ENCODE results near the gene HAPLN1.

The HAPLN1 gene

DNA sequence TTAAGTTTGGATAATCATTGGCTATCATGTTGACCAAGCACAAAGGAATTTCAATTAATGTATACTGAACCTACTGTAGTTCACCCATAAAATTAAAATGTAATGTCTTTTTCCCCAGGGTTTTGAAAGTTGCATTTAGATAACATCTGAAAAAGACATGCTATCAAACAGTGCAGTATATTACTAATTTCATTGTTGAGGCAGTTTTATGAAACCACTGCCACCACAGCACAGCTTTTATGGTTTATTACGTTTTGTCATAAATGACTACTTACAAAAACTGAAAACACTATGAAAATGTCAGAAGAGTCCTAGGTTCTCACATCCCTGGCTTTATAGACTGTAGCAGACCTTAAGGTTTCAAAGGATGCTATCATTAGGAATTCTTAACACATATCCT, 32.0 kb upstream of the HAPLN1 start:
- Histone ChIP-seq H3K9ac (ENCODE audit: low read depth, low read length, poor library complexity) (no peak overlapping the region), H2BK15ac (ENCODE audit: low read length) (no peak overlapping the region), H3K23ac (ENCODE audit: low read depth, low read length, poor library complexity) (no peak overlapping the region), H3K4me1 (ENCODE audit: control insufficient read depth in 2 of 2, insufficient read depth in 1 of 2, low read depth in 1 of 2, low read length in 2 of 2) (no peaks in the 10 kb centered on the region), H4K91ac (ENCODE audit: low read depth, low read length, poor library complexity) (no peak overlapping the region), H3K27me3 (ENCODE audit: control insufficient read depth in 3 of 3, insufficient read depth in 3 of 3, low read depth in 1 of 3, low read length in 3 of 3) (no peaks in the 10 kb centered on the region), H3K36me3 (replicated peaks in 1 of 2; ENCODE audit: control insufficient read depth in 2 of 2, insufficient read depth in 2 of 2, low read length in 2 of 2) (peaks cover 0 to 1% of the 10 kb centered on the region in 2 donors), H2AFZ (ENCODE audit: low read length) (no peak overlapping the region), H2BK5ac (ENCODE audit: low read length) (no peak overlapping the region), H3K79me1 (ENCODE audit: low read depth, low read length) (no peaks in the 10 kb centered on the region), H2AK5ac (ENCODE audit: low read depth, low read length) (no peak overlapping the region), H4K8ac (ENCODE audit: low read depth, low read length) (no peak overlapping the region), H2BK12ac (ENCODE audit: low read length) (no peak overlapping the region), H3K14ac (ENCODE audit: low read length) (no peak overlapping the region), H2BK120ac (ENCODE audit: low read depth, low read length) (no peak overlapping the region), H3K4ac (ENCODE audit: low read length) (no peak overlapping the region), H3K4me2 (ENCODE audit: insufficient read depth, low read length, poor library complexity, severe bottlenecking) (no peak overlapping the region), H3K4me3 (ENCODE audit: low read length in 2 of 2) (no peak overlapping the region), H3K9me3 (replicated peaks in 1 of 2; ENCODE audit: control insufficient read depth in 2 of 2, insufficient read depth in 1 of 2, low read depth in 1 of 2, low read length in 2 of 2) (peaks cover 0 to 1% of the 10 kb centered on the region in 2 donors), H3K27ac (replicated peaks; ENCODE audit: low read length) (no peak overlapping the region), H3K18ac (ENCODE audit: low read length) (no peak overlapping the region)
- no CpG with 5 or more reads among the region's 1 CpG for WGBS, 2 donors (ENCODE audit: extremely low coverage in 2 of 2, insufficient read length in 2 of 2, insufficient replicate concordance in 1 of 2)
- DNase-seq (ENCODE audit: low spot score), result no peak

DNA sequence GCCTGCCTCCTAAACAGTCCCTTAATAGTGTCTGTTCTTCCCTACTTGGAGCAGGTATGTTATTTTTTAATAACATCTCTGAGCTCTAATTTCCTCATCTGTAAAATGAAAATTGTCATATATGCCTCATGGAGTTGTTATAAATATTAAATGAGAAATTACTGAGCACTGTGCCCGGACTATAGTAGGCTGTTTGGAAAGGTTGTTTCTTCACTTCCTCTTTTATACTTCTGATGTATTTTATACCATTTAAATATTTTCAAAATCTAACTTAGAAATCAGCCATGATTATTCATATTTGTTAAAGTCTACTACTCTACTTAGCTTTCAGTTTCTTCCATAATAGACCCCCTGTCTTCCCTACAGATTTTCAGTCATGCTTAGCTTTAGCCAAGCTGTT, 30.5 kb upstream of the HAPLN1 start:
- Histone ChIP-seq H3K79me1 (ENCODE audit: low read depth, low read length) (no peaks in the 10 kb centered on the region), H2BK12ac (ENCODE audit: low read length) (no peak overlapping the region), H2AK5ac (ENCODE audit: low read depth, low read length) (no peak overlapping the region), H3K4me2 (ENCODE audit: insufficient read depth, low read length, poor library complexity, severe bottlenecking) (no peak overlapping the region), H3K27ac (replicated peaks; ENCODE audit: low read length) (no peak overlapping the region), H2AFZ (ENCODE audit: low read length) (no peak overlapping the region), H3K23ac (ENCODE audit: low read depth, low read length, poor library complexity) (no peak overlapping the region), H3K4me1 (ENCODE audit: control insufficient read depth in 2 of 2, insufficient read depth in 1 of 2, low read depth in 1 of 2, low read length in 2 of 2) (no peaks in the 10 kb centered on the region), H3K18ac (ENCODE audit: low read length) (no peak overlapping the region), H3K36me3 (replicated peaks in 1 of 2; ENCODE audit: control insufficient read depth in 2 of 2, insufficient read depth in 2 of 2, low read length in 2 of 2) (peaks cover 0 to 1% of the 10 kb centered on the region in 2 donors), H3K9ac (ENCODE audit: low read depth, low read length, poor library complexity) (no peak overlapping the region), H3K9me3 (replicated peaks in 1 of 2; ENCODE audit: control insufficient read depth in 2 of 2, insufficient read depth in 1 of 2, low read depth in 1 of 2, low read length in 2 of 2) (peaks cover 0 to 1% of the 10 kb centered on the region in 2 donors), H3K4ac (ENCODE audit: low read length) (no peak overlapping the region), H2BK5ac (ENCODE audit: low read length) (no peak overlapping the region), H2BK120ac (ENCODE audit: low read depth, low read length) (no peak overlapping the region), H3K27me3 (ENCODE audit: control insufficient read depth in 3 of 3, insufficient read depth in 3 of 3, low read depth in 1 of 3, low read length in 3 of 3) (no peaks in the 10 kb centered on the region), H3K4me3 (ENCODE audit: low read length in 2 of 2) (no peak overlapping the region), H3K14ac (ENCODE audit: low read length) (no peak overlapping the region), H4K8ac (ENCODE audit: low read depth, low read length) (no peak overlapping the region), H2BK15ac (ENCODE audit: low read length) (no peak overlapping the region), H4K91ac (ENCODE audit: low read depth, low read length, poor library complexity) (no peak overlapping the region)
- WGBS, 2 donors (ENCODE audit: extremely low coverage in 2 of 2, insufficient read length in 2 of 2, insufficient replicate concordance in 1 of 2), result no CpG with 5 or more reads among the region's 1 CpG
- DNase-seq (ENCODE audit: low spot score), result no peak

DNA sequence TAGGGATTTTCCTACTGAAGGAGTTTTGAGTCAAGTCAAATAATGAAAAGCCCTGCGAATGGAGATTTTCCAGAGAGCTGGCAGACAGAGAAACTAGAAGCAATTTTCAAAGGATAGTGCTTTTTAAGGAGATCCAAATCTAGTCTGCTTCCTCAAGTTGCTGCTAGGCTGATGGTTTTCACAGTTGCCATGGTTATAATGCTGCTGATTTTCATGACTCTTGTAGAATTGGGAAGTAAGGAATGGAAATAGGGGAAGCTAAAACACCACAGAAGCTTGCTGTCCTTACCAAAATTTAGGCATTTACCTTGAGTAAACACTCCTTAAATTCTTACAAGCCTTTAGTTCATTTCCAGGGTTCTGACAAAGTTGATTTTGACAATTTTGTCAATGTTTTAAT, 30.1 kb upstream of the HAPLN1 start:
- Histone ChIP-seq H3K4me1 (ENCODE audit: control insufficient read depth in 2 of 2, insufficient read depth in 1 of 2, low read depth in 1 of 2, low read length in 2 of 2) (no peaks in the 10 kb centered on the region), H3K4ac (ENCODE audit: low read length) (no peak overlapping the region), H3K4me3 (ENCODE audit: low read length in 2 of 2) (no peak overlapping the region), H3K9me3 (replicated peaks in 1 of 2; ENCODE audit: control insufficient read depth in 2 of 2, insufficient read depth in 1 of 2, low read depth in 1 of 2, low read length in 2 of 2) (peaks cover 0 to 1% of the 10 kb centered on the region in 2 donors), H3K79me1 (ENCODE audit: low read depth, low read length) (no peaks in the 10 kb centered on the region), H3K9ac (ENCODE audit: low read depth, low read length, poor library complexity) (no peak overlapping the region), H2BK15ac (ENCODE audit: low read length) (no peak overlapping the region), H3K18ac (ENCODE audit: low read length) (no peak overlapping the region), H2AK5ac (ENCODE audit: low read depth, low read length) (no peak overlapping the region), H4K8ac (ENCODE audit: low read depth, low read length) (no peak overlapping the region), H2BK12ac (ENCODE audit: low read length) (no peak overlapping the region), H4K91ac (ENCODE audit: low read depth, low read length, poor library complexity) (no peak overlapping the region), H2BK120ac (ENCODE audit: low read depth, low read length) (no peak overlapping the region), H2AFZ (ENCODE audit: low read length) (no peak overlapping the region), H3K4me2 (ENCODE audit: insufficient read depth, low read length, poor library complexity, severe bottlenecking) (no peak overlapping the region), H3K36me3 (replicated peaks in 1 of 2; ENCODE audit: control insufficient read depth in 2 of 2, insufficient read depth in 2 of 2, low read length in 2 of 2) (peaks cover 0 to 1% of the 10 kb centered on the region in 2 donors), H3K27ac (replicated peaks; ENCODE audit: low read length) (no peak overlapping the region), H3K23ac (ENCODE audit: low read depth, low read length, poor library complexity) (no peak overlapping the region), H3K27me3 (ENCODE audit: control insufficient read depth in 3 of 3, insufficient read depth in 3 of 3, low read depth in 1 of 3, low read length in 3 of 3) (no peaks in the 10 kb centered on the region), H3K14ac (ENCODE audit: low read length) (no peak overlapping the region), H2BK5ac (ENCODE audit: low read length) (no peak overlapping the region)
- DNase-seq (ENCODE audit: low spot score), result no peak
- WGBS, 2 donors (ENCODE audit: extremely low coverage in 2 of 2, insufficient read length in 2 of 2, insufficient replicate concordance in 1 of 2), result no CpG with 5 or more reads among the region's 1 CpG

DNA sequence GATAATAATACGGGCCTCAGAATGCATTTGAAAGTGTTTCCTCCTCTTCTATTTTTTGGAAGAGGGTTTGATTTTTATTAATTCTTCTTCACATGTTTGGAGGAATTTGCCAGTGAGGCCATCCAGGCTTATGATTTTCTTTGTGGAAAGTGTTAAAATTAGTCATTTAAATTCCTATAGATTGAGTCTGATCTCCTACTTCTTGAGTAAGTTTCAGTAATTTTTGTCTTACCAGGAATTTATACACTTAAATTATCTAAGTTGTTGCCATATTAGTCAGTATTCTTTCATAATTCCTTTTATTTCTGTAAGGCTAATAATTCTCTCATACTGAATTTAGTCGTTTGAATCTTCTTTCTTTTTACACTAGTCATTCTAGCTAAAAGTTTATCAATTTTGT, 25.2 kb upstream of the HAPLN1 start:
- no peak overlapping the region for H3K4me3 ChIP-seq (ENCODE audit: low read length in 2 of 2)
- DNase-seq (ENCODE audit: low spot score), result no peak
- no peak overlapping the region for H3K4me2 ChIP-seq (ENCODE audit: insufficient read depth, low read length, poor library complexity, severe bottlenecking)
- no peak overlapping the region for H3K23ac ChIP-seq (ENCODE audit: low read depth, low read length, poor library complexity)
- no peaks in the 10 kb centered on the region for H3K9me3 ChIP-seq (replicated peaks in 1 of 2; ENCODE audit: control insufficient read depth in 2 of 2, insufficient read depth in 1 of 2, low read depth in 1 of 2, low read length in 2 of 2)
- H2BK120ac ChIP-seq (ENCODE audit: low read depth, low read length), result no peak overlapping the region
- H3K79me1 ChIP-seq (ENCODE audit: low read depth, low read length), result no peaks in the 10 kb centered on the region
- H3K4me1 ChIP-seq (ENCODE audit: control insufficient read depth in 2 of 2, insufficient read depth in 1 of 2, low read depth in 1 of 2, low read length in 2 of 2), result no peaks in the 10 kb centered on the region
- H2BK12ac ChIP-seq (ENCODE audit: low read length), result no peak overlapping the region
- no peak overlapping the region for H4K8ac ChIP-seq (ENCODE audit: low read depth, low read length)
- H3K27me3 ChIP-seq (ENCODE audit: control insufficient read depth in 3 of 3, insufficient read depth in 3 of 3, low read depth in 1 of 3, low read length in 3 of 3), result no peaks in the 10 kb centered on the region
- H3K4ac ChIP-seq (ENCODE audit: low read length), result no peak overlapping the region
- no peak overlapping the region for H3K14ac ChIP-seq (ENCODE audit: low read length)
- no peak overlapping the region for H2BK15ac ChIP-seq (ENCODE audit: low read length)
- WGBS, 2 donors (ENCODE audit: extremely low coverage in 2 of 2, insufficient read length in 2 of 2, insufficient replicate concordance in 1 of 2), result no CpG with 5 or more reads among the region's 2 CpGs
- no peak overlapping the region for H2AK5ac ChIP-seq (ENCODE audit: low read depth, low read length)
- H3K9ac ChIP-seq (ENCODE audit: low read depth, low read length, poor library complexity), result no peak overlapping the region
- H2AFZ ChIP-seq (ENCODE audit: low read length), result no peak overlapping the region
- H3K27ac ChIP-seq (replicated peaks; ENCODE audit: low read length), result no peak overlapping the region
- no peak overlapping the region for H2BK5ac ChIP-seq (ENCODE audit: low read length)
- H4K91ac ChIP-seq (ENCODE audit: low read depth, low read length, poor library complexity), result no peak overlapping the region
- no peaks in the 10 kb centered on the region for H3K36me3 ChIP-seq (replicated peaks in 1 of 2; ENCODE audit: control insufficient read depth in 2 of 2, insufficient read depth in 2 of 2, low read length in 2 of 2)
- H3K18ac ChIP-seq (ENCODE audit: low read length), result no peak overlapping the region
